CD4-positive, alpha-beta T cell (primary cell): Measurements from ENCODE around the gene OXTR. TPM values are rescaled to one million over a fixed set of nuclear protein-coding genes. Genes with fewer than 3 reads are reported as not detected.
"Not testable (repeated sequence)": the region's sequence is repeated elsewhere in the genome, so short reads cannot be mapped to it uniquely, and the experiment has no call there.

Source experiments
- ATAC-seq: fragments of 200-7000 bp; cut with Tn5 transposase; one replicate; pipeline ENCODE4 v1.10.0; 2022; ENCODE audit warnings: mild to moderate bottlenecking; ENCODE audit not compliant: poor library complexity
- CTCF ChIA-PET: fragments of 350-600 bp; sonication (Branson Sonifier 250); formaldehyde crosslinking; loops from one replicate; lab custom pipeline; 2021; ENCODE audit warnings: antibody characterized with exemption, inconsistent platforms; lab: Charles Lee
- POLR2A ChIA-PET: fragments of 350-600 bp; sonication (Branson Sonifier 250); formaldehyde crosslinking; loops from one replicate; lab custom pipeline; 2021; ENCODE audit warnings: antibody characterized with exemption, inconsistent platforms; lab: Charles Lee
- DNase-seq, 14 experiments: peaks; one replicate each; pipeline ENCODE4 v3.0.0-alpha.2; 2013 to 2020; ENCODE audit warnings: mixed read lengths in 2 of 14
- H3K27ac ChIP-seq, 2 donors: one replicate each; pipeline versions ENCODE4 v1.5.1 to v1.7.0; 2013; ENCODE audit warnings: low read length in 2 of 2, low read depth in 1 of 2, mild to moderate bottlenecking in 1 of 2
- H3K27me3 ChIP-seq, 2 experiments: 1 replicate in 1 of 2; 2 replicates in 1 of 2; pipeline versions ENCODE4 v1.6.1 to v1.7.0; 2013; ENCODE audit warnings: low read length in 2 of 2, control low read depth in 1 of 2, mild to moderate bottlenecking in 1 of 2, moderate library complexity in 1 of 2; ENCODE audit not compliant: insufficient read depth in 2 of 2, control insufficient read depth in 1 of 2
- H3K36me3 ChIP-seq: one replicate; pipeline ENCODE4 v1.6.1; 2013; ENCODE audit warnings: low read length, control low read depth; ENCODE audit not compliant: insufficient read depth
- H3K4me1 ChIP-seq: one replicate; pipeline ENCODE4 v1.6.1; 2013; ENCODE audit warnings: low read length, control low read depth; ENCODE audit not compliant: insufficient read depth
- H3K4me3 ChIP-seq: one replicate; pipeline ENCODE4 v1.5.1; 2013; ENCODE audit warnings: mild to moderate bottlenecking, low read length, moderate library complexity
- H3K9me3 ChIP-seq, 2 experiments: 1 replicate in 1 of 2; 2 replicates in 1 of 2; pipeline versions ENCODE4 v1.6.1 to v1.7.0; 2013; ENCODE audit warnings: low read length in 2 of 2, mild to moderate bottlenecking in 2 of 2, control low read depth in 1 of 2, moderate library complexity in 1 of 2; ENCODE audit not compliant: control insufficient read depth in 1 of 2, insufficient read depth in 1 of 2
- H3K27ac Mint-ChIP-seq: one replicate; pipeline ENCODE4 v1.8.0; 2020; ENCODE audit warnings: mixed read lengths
- H3K27me3 Mint-ChIP-seq: one replicate; pipeline ENCODE4 v1.8.0; 2021; ENCODE audit warnings: mixed read lengths
- H3K36me3 Mint-ChIP-seq: one replicate; pipeline ENCODE4 v1.8.0; 2021; ENCODE audit warnings: low read depth, mixed read lengths
- H3K4me1 Mint-ChIP-seq: one replicate; pipeline ENCODE4 v1.8.0; 2021; ENCODE audit warnings: low read depth, mixed read lengths
- H3K4me3 Mint-ChIP-seq: one replicate; pipeline ENCODE4 v1.8.0; 2020; ENCODE audit warnings: mild to moderate bottlenecking, mixed read lengths
- H3K9me3 Mint-ChIP-seq: one replicate; pipeline ENCODE4 v1.8.0; 2020; ENCODE audit warnings: mixed read lengths
- intact Hi-C, 2 experiments: fragments of 100-400 bp; cut with DNase I in 1 of 2; cut with micrococcal nuclease in 1 of 2; formaldehyde crosslinking; loops; one replicate each; pipeline versions ENCODE4 v1.15.1 to v1.9.0; 2023 to 2025; cut with DNase I, micrococcal nuclease
- total RNA-seq, 174 experiments: library from RNA in 2 of 174; stranded (reverse) in 2 of 174; gene quantifications; one replicate each; pipeline ENCODE4 v1.2.3 and lab custom pipeline; 2021 to 2026
- TF ChIP-seq, protein P1 (sequence below): fragments of 200-600 bp; IDR thresholded peaks from one replicate; pipeline ENCODE4 v1.8.0; 2022; ENCODE audit warnings: antibody characterized with exemption, mild to moderate bottlenecking

The OXTR gene
- total RNA-seq, 2 experiments from 2014 or later, result 0.11 to 0.17 TPM

DNA sequence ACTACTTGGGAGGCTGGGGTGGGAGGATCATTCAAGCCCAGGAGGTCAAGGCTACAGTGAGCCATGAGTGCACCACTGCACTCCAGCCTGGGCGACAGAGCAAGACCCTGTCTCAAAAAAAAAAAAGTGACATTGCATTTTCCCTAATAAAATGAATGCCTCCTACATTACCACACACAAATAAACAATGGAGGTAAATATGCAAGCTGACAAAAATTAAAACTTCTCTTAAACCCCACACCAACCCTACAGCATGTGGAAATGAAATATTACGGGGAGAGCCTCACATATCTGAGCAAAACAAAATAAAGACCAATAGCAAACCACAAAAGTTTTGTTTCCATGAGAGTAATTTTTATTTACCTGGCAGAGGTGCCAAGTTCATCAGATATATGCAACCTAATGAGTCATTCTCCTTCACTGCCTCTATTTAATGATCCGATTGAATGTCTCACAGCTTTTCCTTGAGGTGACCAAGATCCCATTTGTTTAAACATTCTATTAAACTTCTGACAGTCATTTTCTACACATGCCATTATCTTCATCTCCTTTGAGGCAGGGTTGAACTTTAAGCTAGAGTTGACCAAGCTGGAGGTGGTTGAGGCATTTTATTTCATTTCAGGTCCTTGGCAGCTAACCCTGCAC lies 45.2 kb downstream of the OXTR start:
- DNase-seq (no peak), ATAC-seq (no peak)
- Mint-ChIP-seq H3K36me3 (no peaks in the 10 kb centered on the region), H3K4me3 (no peak overlapping the region), H3K27ac (no peak overlapping the region), H3K9me3 (peaks cover 6% of the 10 kb centered on the region), H3K4me1 (no peaks in the 10 kb centered on the region), H3K27me3 (no peaks in the 10 kb centered on the region)
- ChIA-PET CTCF (no interaction called here), POLR2A (no interaction called here)
- TF ChIP-seq, protein P1, sequence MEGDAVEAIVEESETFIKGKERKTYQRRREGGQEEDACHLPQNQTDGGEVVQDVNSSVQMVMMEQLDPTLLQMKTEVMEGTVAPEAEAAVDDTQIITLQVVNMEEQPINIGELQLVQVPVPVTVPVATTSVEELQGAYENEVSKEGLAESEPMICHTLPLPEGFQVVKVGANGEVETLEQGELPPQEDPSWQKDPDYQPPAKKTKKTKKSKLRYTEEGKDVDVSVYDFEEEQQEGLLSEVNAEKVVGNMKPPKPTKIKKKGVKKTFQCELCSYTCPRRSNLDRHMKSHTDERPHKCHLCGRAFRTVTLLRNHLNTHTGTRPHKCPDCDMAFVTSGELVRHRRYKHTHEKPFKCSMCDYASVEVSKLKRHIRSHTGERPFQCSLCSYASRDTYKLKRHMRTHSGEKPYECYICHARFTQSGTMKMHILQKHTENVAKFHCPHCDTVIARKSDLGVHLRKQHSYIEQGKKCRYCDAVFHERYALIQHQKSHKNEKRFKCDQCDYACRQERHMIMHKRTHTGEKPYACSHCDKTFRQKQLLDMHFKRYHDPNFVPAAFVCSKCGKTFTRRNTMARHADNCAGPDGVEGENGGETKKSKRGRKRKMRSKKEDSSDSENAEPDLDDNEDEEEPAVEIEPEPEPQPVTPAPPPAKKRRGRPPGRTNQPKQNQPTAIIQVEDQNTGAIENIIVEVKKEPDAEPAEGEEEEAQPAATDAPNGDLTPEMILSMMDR, result no peak
- Histone ChIP-seq H3K36me3 (no peaks in the 10 kb centered on the region), H3K27me3 (peaks cover 0 to 2% of the 10 kb centered on the region in 2 experiments), H3K27ac (no peak overlapping the region), H3K4me1 (no peaks in the 10 kb centered on the region), H3K9me3 (peaks cover 0 to 16% of the 10 kb centered on the region in 2 experiments), H3K4me3 (no peak overlapping the region)
- intact Hi-C loops, result no loop called here

DNA sequence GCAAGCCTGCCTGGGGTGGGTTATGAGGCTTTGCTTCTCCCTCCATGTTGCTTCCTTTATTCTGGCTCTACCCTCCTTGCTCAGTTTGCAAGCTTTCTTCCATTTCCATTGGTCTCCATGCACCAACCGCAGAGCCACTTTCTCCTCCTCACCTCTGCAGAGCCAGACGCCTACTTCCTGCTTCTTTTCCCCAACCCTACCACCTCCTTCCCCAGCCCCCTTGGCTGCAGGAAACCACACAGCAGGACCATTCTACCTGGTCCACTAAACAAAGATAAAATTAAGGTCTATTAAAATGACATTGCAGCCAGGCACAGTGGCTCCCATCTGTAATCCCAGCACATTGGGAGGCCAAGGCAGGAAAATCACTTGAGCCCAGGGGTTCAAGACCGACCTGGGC lies 45.8 kb downstream of the OXTR start:
- Histone ChIP-seq H3K4me3 (no peak overlapping the region), H3K4me1 (no peaks in the 10 kb centered on the region), H3K27me3 (peaks cover 0 to 2% of the 10 kb centered on the region in 2 experiments), H3K36me3 (no peaks in the 10 kb centered on the region), H3K27ac (no peak overlapping the region), H3K9me3 (peaks cover 0 to 16% of the 10 kb centered on the region in 2 experiments)
- H3K4me3 Mint-ChIP-seq, result no peak overlapping the region
- intact Hi-C loops, result no loop called here
- TF ChIP-seq, protein P1, result no peak
- CTCF ChIA-PET, result no interaction called here
- no peaks in the 10 kb centered on the region for H3K27me3 Mint-ChIP-seq
- H3K4me1 Mint-ChIP-seq, result no peaks in the 10 kb centered on the region
- POLR2A ChIA-PET, result no interaction called here
- ATAC-seq (no peak), DNase-seq (no peak)
- H3K9me3 Mint-ChIP-seq, result peaks cover 6% of the 10 kb centered on the region
- H3K27ac Mint-ChIP-seq, result no peak overlapping the region
- H3K36me3 Mint-ChIP-seq, result no peaks in the 10 kb centered on the region

DNA sequence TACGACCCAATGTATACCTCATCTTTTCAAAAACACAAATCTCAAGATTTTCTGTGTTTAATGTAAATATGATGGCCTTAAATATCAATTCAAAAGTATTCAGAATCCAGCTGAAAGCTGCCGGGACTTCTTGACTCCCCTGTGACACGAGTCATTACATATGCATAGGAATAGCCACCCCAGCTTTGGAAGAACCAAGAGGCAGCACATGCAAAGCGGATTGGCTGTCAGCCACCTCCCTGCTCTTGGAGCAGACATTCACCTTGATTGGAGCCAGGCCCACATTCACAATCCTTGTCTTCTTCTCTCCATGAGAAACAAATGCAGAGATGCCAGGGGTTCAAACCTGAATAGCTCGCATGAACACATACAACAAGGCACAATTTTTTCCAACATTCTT lies 46.6 kb downstream of the OXTR start:
- no peak overlapping the region for H3K4me3 ChIP-seq
- no peaks in the 10 kb centered on the region for H3K4me1 ChIP-seq
- Mint-ChIP-seq H3K27ac (no peak overlapping the region), H3K4me1 (no peaks in the 10 kb centered on the region), H3K9me3 (peaks cover 6% of the 10 kb centered on the region), H3K4me3 (no peak overlapping the region), H3K36me3 (no peaks in the 10 kb centered on the region), H3K27me3 (no peaks in the 10 kb centered on the region)
- no peaks in the 10 kb centered on the region for H3K36me3 ChIP-seq
- ChIA-PET POLR2A (no interaction called here), CTCF (no interaction called here)
- TF ChIP-seq, protein P1, result no peak
- peaks cover 0 to 16% of the 10 kb centered on the region in 2 experiments for H3K9me3 ChIP-seq
- no peak overlapping the region for H3K27ac ChIP-seq
- intact Hi-C loops, result no loop called here
- H3K27me3 ChIP-seq, result no peaks in the 10 kb centered on the region
- DNase-seq (no peak), ATAC-seq (no peak)

DNA sequence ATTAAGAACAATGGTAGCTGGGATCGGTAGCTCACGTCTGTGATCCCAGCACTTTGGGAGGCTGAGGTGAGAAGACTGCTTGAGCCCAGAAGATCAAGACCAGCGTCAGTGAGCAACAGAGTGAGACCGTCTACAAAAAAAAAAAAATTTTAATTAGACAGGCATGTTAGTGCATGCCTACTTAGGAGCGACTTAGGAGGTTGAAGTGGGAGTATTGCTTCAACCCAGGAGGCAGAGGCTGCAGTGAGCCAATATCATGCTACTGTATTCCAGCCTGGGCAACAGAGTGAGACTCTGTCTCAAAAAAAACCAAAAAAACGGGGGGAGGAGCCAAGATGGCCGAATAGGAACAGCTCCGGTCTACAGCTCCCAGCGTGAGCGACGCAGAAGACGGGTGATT lies 53.7 kb downstream of the OXTR start:
- ATAC-seq, POLR2A ChIA-PET, CTCF ChIA-PET, H3K4me3 ChIP-seq, H3K9me3 Mint-ChIP-seq, H3K27me3 Mint-ChIP-seq, DNase-seq, H3K4me1 ChIP-seq, H3K36me3 Mint-ChIP-seq, H3K36me3 ChIP-seq, H3K9me3 ChIP-seq, H3K4me3 Mint-ChIP-seq, H3K4me1 Mint-ChIP-seq, intact Hi-C loops, H3K27ac ChIP-seq, H3K27ac Mint-ChIP-seq, H3K27me3 ChIP-seq: not testable (repeated sequence)
